HAP-1 (cell line): ENCODE results near the gene CEP76.
A peak's percentile ranks its signal among the peaks of the same experiment; 100 is the strongest.

ENCODE experiments used
- DNase-seq, 2 experiments: peaks; one replicate each; pipeline ENCODE4 v3.0.0-alpha.2; 2016 to 2020; ENCODE audit warnings: low spot score in 2 of 2
- H3K27me3 ChIP-seq: fragments of 250-450 bp; sonication (Bioruptor Pico); 2 replicates; pipeline ENCODE4 v1.5.1; 2020; ENCODE audit warnings: low read depth, mild to moderate bottlenecking, moderate library complexity
- H3K36me3 ChIP-seq: fragments of 250-450 bp; sonication (Bioruptor Pico); replicated peaks from 2 replicates; pipeline ENCODE4 v1.5.1; 2020; ENCODE audit warnings: mild to moderate bottlenecking
- H3K4me1 ChIP-seq: fragments of 250-450 bp; sonication (Bioruptor Pico); 2 replicates; pipeline ENCODE4 v1.5.1; 2020; ENCODE audit warnings: mild to moderate bottlenecking
- H3K4me3 ChIP-seq: fragments of 250-450 bp; sonication (Bioruptor Pico); 2 replicates; pipeline ENCODE4 v1.5.1; 2020; ENCODE audit warnings: mild to moderate bottlenecking, moderate library complexity
- H3K9me3 ChIP-seq: fragments of 250-450 bp; sonication (Bioruptor Pico); 2 replicates; pipeline ENCODE4 v1.5.1; 2020; ENCODE audit warnings: mild to moderate bottlenecking, moderate library complexity
- in situ Hi-C: fragments of 300-500 bp; cut with MboI; formaldehyde crosslinking; loops from 3 replicates; pipeline ENCODE4 v1.14.3; 2020; ENCODE audit warnings: low sequenced_read_pairs, inconsistent platforms, mixed read lengths

CEP76 gene

GRCh38 chr18:12741351-12741750 lies 38.8 kb upstream of the CEP76 start:
- in situ Hi-C loops = loop anchor here (25.0 kb wide), 1 partner anchor 421 kb away; no protein-coding TSS in a partner anchor
- H3K9me3 ChIP-seq = no peaks in the 10 kb centered on the region
- H3K4me3 ChIP-seq = no peak overlapping the region
- no peak for DNase-seq
- H3K36me3 ChIP-seq = no peaks in the 10 kb centered on the region
- H3K27me3 ChIP-seq = no peaks in the 10 kb centered on the region
- H3K4me1 ChIP-seq = peaks cover 7% of the 10 kb centered on the region; the same call in 1 of the 2 replicates

- no peak for DNase-seq
- in situ Hi-C loops = loop anchor here (25.0 kb wide), 1 partner anchor 425 kb away; no protein-coding TSS in a partner anchor
- no peaks in the 10 kb centered on the region for H3K9me3 ChIP-seq
- H3K4me1 ChIP-seq = no peaks in the 10 kb centered on the region
- H3K36me3 ChIP-seq = no peaks in the 10 kb centered on the region
- no peaks in the 10 kb centered on the region for H3K27me3 ChIP-seq
- no peak overlapping the region for H3K4me3 ChIP-seq
Measured at GRCh38 chr18:12737243-12737902, 34.9 kb upstream of the CEP76 start.

- Histone ChIP-seq H3K4me1 (peaks cover 9% of the 10 kb centered on the region), H3K9me3 (peaks cover 3% of the 10 kb centered on the region; the same call in 1 of the 2 replicates), H3K27me3 (no peaks in the 10 kb centered on the region), H3K4me3 (no peak overlapping the region), H3K36me3 (peaks cover 24% of the 10 kb centered on the region)
- in situ Hi-C loops = loop anchor here (5.0 to 25.0 kb wide), 2 partner anchors 205 to 435 kb away; no protein-coding TSS in a partner anchor
- peak; percentile 61 to 87 for DNase-seq
Measured at GRCh38 chr18:12726774-12727550, 24.4 kb upstream of the CEP76 start.

DNA sequence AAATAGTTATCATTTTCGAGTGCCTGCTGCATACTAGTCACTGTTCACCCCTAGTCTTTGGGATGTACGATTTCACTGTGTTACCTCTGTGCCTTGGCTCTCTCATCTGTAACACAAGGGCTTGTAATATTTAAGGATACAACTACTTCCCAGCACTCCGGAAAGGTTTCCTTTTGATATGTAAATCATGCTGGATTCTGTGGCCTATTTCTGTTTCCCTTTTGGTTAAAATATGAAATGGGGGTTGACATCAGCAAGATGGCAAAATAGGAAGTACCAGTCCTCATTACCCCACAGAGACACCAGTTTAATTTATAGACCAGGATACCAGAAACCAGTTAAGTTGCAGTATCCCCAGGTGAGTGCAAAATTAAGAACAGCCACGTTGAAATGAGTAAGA lies 23.8 kb upstream of the CEP76 start:
- Histone ChIP-seq H3K36me3 (peaks cover 27% of the 10 kb centered on the region), H3K4me1 (peaks cover 9% of the 10 kb centered on the region), H3K27me3 (no peaks in the 10 kb centered on the region), H3K9me3 (no peaks in the 10 kb centered on the region; the same call in 1 of the 2 replicates), H3K4me3 (no peak overlapping the region)
- in situ Hi-C loops = loop anchor here (5.0 to 25.0 kb wide), 2 partner anchors 206 to 436 kb away; no protein-coding TSS in a partner anchor
- DNase-seq = no peak

- DNase-seq = no peak
- H3K4me3 ChIP-seq = no peak overlapping the region
- peaks cover 52% of the 10 kb centered on the region for H3K36me3 ChIP-seq
- peaks cover 9% of the 10 kb centered on the region for H3K4me1 ChIP-seq
- no peaks in the 10 kb centered on the region for H3K27me3 ChIP-seq
- in situ Hi-C loops = no loop called here
- no peaks in the 10 kb centered on the region for H3K9me3 ChIP-seq
Measured at GRCh38 chr18:12722731-12723130, 20.2 kb upstream of the CEP76 start.

DNA sequence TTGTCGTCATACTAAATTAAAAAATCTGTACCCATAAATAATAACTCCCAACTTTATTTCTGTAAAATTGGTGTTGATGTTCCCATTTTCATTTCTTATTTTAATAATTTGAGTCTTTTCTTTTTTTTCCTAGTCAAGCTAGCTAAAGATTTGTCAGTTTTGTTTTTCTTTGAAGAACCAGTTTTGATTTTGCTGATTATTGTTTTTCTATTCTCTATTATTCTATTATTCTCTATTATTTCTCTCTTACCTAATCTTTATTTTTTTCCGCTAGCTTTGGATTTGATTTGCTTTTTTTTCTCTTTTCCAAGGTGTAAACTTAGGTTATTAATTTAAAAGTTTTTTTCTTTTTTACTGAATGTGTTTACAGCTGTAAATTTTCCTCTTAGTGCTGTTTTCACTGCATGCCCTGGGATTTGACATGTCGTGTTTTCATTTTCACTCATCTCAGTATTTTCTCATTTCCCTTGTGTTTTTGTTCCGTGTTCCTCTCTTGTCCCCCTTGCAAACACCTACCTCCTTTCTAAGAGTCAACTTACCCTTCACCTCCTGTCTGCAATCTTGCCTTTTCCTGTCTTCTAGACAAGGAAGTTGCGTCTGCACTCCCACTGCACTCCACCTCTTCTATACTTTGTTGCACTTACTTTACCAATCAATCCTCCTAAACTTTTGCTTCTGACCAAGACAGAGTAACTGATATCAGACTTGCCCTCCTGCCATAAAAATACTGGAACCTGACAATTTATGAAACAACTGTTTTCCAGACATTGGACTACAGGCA lies 19.2 kb upstream of the CEP76 start:
- no peaks in the 10 kb centered on the region for H3K27me3 ChIP-seq
- peaks cover 9% of the 10 kb centered on the region for H3K4me1 ChIP-seq
- no peaks in the 10 kb centered on the region for H3K9me3 ChIP-seq
- in situ Hi-C loops = no loop called here
- H3K4me3 ChIP-seq = no peak overlapping the region
- DNase-seq = no peak
- peaks cover 57% of the 10 kb centered on the region for H3K36me3 ChIP-seq

GRCh38 chr18:12711446-12711845 lies 8.9 kb upstream of the CEP76 start:
- H3K9me3 ChIP-seq = no peaks in the 10 kb centered on the region; the same call in 1 of the 2 replicates
- H3K4me3 ChIP-seq = no peak overlapping the region
- peaks cover 75% of the 10 kb centered on the region for H3K36me3 ChIP-seq
- in situ Hi-C loops = no loop called here
- DNase-seq = no peak
- H3K4me1 ChIP-seq = no peaks in the 10 kb centered on the region
- no peaks in the 10 kb centered on the region for H3K27me3 ChIP-seq

GRCh38 chr18:12703664-12704063 lies 1.1 kb upstream of the CEP76 start:
- H3K36me3 ChIP-seq = peaks cover 47% of the 10 kb centered on the region
- peak; percentile 36 to 45 for DNase-seq
- H3K4me3 ChIP-seq = peak overlapping the region; percentile 96
- H3K9me3 ChIP-seq = no peaks in the 10 kb centered on the region
- in situ Hi-C loops = no loop called here
- peaks cover 23% of the 10 kb centered on the region for H3K4me1 ChIP-seq
- H3K27me3 ChIP-seq = no peaks in the 10 kb centered on the region

DNA sequence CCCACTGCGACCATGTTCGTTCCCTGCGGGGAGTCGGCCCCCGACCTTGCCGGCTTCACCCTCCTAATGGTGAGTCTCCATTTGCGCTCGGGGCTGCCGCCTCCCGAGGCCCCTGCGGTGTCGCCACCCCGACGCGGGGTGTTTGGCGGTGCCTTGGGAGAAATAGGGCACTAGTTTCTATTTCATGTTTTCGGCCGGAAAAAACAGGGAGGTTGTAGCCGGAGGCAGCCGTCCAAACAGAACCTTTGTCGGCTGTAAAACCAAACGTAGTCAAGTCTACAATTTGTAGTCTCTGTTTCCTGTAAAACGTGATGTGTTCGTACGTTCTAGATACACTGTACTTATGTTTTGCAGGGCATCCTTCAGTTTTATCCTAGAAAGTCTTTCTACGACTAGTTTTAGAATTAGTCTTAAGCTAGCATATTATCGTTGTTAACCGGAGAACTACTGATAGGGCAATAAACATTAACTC lies 609 bp upstream of the CEP76 start:
- in situ Hi-C loops = no loop called here
- Histone ChIP-seq H3K4me1 (peaks cover 23% of the 10 kb centered on the region), H3K9me3 (no peaks in the 10 kb centered on the region), H3K4me3 (peak overlapping the region; percentile 96), H3K36me3 (peaks cover 48% of the 10 kb centered on the region), H3K27me3 (no peaks in the 10 kb centered on the region)
- no peak for DNase-seq

DNA sequence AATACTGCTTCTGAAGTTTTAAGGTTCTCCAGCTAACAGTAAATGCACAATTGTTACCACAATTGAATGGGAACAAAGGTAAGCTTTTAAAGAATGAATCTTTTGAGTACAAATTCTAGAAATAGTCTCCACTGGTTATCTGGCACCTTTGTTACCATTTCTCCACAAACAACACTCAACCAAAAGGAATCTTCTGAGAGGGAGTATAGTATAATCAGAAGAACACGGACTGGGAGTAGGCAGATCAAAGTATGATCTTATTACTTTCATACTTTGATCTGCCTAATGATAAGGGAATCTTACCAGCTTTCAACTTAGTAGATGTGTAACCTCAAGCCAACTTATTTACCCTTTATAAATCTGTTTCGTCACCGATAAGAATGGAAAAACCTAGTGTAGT lies 1.4 kb downstream of the CEP76 start:
- Histone ChIP-seq H3K4me1 (peaks cover 23% of the 10 kb centered on the region), H3K27me3 (no peaks in the 10 kb centered on the region), H3K36me3 (peaks cover 42% of the 10 kb centered on the region), H3K9me3 (no peaks in the 10 kb centered on the region), H3K4me3 (peak overlapping the region; percentile 96)
- in situ Hi-C loops = no loop called here
- peak in 1 of 2 experiments; percentile 22 for DNase-seq

- H3K27me3 ChIP-seq = no peaks in the 10 kb centered on the region
- no peaks in the 10 kb centered on the region for H3K9me3 ChIP-seq
- peaks cover 23% of the 10 kb centered on the region for H3K4me1 ChIP-seq
- peaks cover 37% of the 10 kb centered on the region for H3K36me3 ChIP-seq
- H3K4me3 ChIP-seq = no peak overlapping the region
- in situ Hi-C loops = no loop called here
- DNase-seq = no peak
Measured at GRCh38 chr18:12699747-12700146, 2.8 kb downstream of the CEP76 start.

DNA sequence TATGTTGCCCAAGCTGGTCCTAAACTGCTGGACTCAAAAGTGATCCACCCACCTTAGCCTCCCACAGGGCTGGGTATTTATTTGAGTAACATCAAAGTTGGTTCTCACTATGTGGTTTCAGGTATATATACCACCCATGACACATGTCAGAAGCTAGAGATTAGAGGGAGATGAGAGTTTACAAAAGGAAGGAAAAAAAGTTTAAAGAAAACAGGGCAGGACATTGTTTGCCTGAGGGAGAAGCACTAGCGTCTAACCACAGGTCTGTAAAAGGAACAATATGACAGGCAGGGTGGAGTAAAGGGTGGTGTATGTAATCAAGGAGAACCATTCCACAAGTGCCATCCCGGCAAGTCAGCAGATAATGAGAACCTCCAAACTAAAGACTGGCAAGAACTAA lies 8.5 kb downstream of the CEP76 start:
- Histone ChIP-seq H3K9me3 (no peaks in the 10 kb centered on the region), H3K4me3 (no peak overlapping the region), H3K36me3 (peaks cover 31% of the 10 kb centered on the region), H3K4me1 (no peaks in the 10 kb centered on the region), H3K27me3 (no peaks in the 10 kb centered on the region)
- DNase-seq = no peak
- in situ Hi-C loops = no loop called here

- Histone ChIP-seq H3K27me3 (no peaks in the 10 kb centered on the region), H3K4me3 (no peak overlapping the region), H3K4me1 (no peaks in the 10 kb centered on the region), H3K9me3 (no peaks in the 10 kb centered on the region), H3K36me3 (peaks cover 19% of the 10 kb centered on the region)
- DNase-seq = no peak
- in situ Hi-C loops = no loop called here
Measured at GRCh38 chr18:12692206-12692605, 10.3 kb downstream of the CEP76 start.
